ENCODE results near the gene ABHD2.

Gene ABHD2

GRCh38 chr15:89164712-89165211 is 76.5 kb downstream of the ABHD2 start:
- DNase-seq (ENCODE audit: low read depth, low spot score), result no peak

GRCh38 chr15:89165677-89166076 is 77.4 kb downstream of the ABHD2 start:
- no peak for DNase-seq (ENCODE audit: low read depth, low spot score)

GRCh38 chr15:89167267-89168176 is 79.3 kb downstream of the ABHD2 start:
- peak; percentile 16 for DNase-seq (ENCODE audit: low read depth, low spot score)

- DNase-seq (ENCODE audit: low read depth, low spot score), result no peak
These were observed 80.1 kb downstream of the ABHD2 start for GRCh38 chr15:89168316-89168833.

- DNase-seq (ENCODE audit: low read depth, low spot score), result no peak
These were observed 82.1 kb downstream of the ABHD2 start for GRCh38 chr15:89170364-89170763.

- DNase-seq (ENCODE audit: low read depth, low spot score), result no peak
These were observed 83.1 kb downstream of the ABHD2 start for GRCh38 chr15:89171136-89172072.

- no peak for DNase-seq (ENCODE audit: low read depth, low spot score)
These were observed 84.7 kb downstream of the ABHD2 start for GRCh38 chr15:89172921-89173320.

- DNase-seq (ENCODE audit: low read depth, low spot score), result no peak
These were observed 86.2 kb downstream of the ABHD2 start for GRCh38 chr15:89174476-89174875.

GRCh38 chr15:89175617-89176191 is 87.4 kb downstream of the ABHD2 start:
- no peak for DNase-seq (ENCODE audit: low read depth, low spot score)

GRCh38 chr15:89177116-89177515 is 88.9 kb downstream of the ABHD2 start:
- DNase-seq (ENCODE audit: low read depth, low spot score), result no peak

- peak; percentile 34 for DNase-seq (ENCODE audit: low read depth, low spot score)
These were observed 89.5 kb downstream of the ABHD2 start for GRCh38 chr15:89177633-89178306.

GRCh38 chr15:89178307-89178977 is 90.2 kb downstream of the ABHD2 start:
- DNase-seq (ENCODE audit: low read depth, low spot score), result no peak

GRCh38 chr15:89179966-89180875 is 92.0 kb downstream of the ABHD2 start:
- no peak for DNase-seq (ENCODE audit: low read depth, low spot score)

GRCh38 chr15:89184357-89184756 is 96.1 kb downstream of the ABHD2 start:
- DNase-seq (ENCODE audit: low read depth, low spot score), result no peak

GRCh38 chr15:89184886-89185526 is 96.8 kb downstream of the ABHD2 start:
- DNase-seq (ENCODE audit: low read depth, low spot score), result no peak

- no peak for DNase-seq (ENCODE audit: low read depth, low spot score)
These were observed 98.5 kb downstream of the ABHD2 start for GRCh38 chr15:89186803-89187202.

- no peak for DNase-seq (ENCODE audit: low read depth, low spot score)
These were observed 99.2 kb downstream of the ABHD2 start for GRCh38 chr15:89187301-89187985.

GRCh38 chr15:89187986-89188514 is 99.8 kb downstream of the ABHD2 start:
- DNase-seq (ENCODE audit: low read depth, low spot score), result no peak
